Central memory CD4-positive, alpha-beta T cell (primary cell): ENCODE results near the gene RFX4.
"Not testable (repeated sequence)": the region's sequence is repeated elsewhere in the genome, so short reads cannot be mapped to it uniquely, and the experiment has no call there.

ENCODE experiments used
- DNase-seq: peaks from one replicate; pipeline ENCODE4 v3.0.0; 2022

The RFX4 gene

GRCh38 chr12:106647793-106648514, 65.2 kb downstream of the RFX4 start:
- no peak for DNase-seq

GRCh38 chr12:106648736-106649135, 65.9 kb downstream of the RFX4 start:
- no peak for DNase-seq

GRCh38 chr12:106651552-106651951, 68.7 kb downstream of the RFX4 start:
- DNase-seq: no peak

GRCh38 chr12:106652510-106653015, 69.8 kb downstream of the RFX4 start:
- no peak for DNase-seq

GRCh38 chr12:106655577-106655976, 72.8 kb downstream of the RFX4 start:
- DNase-seq: no peak

GRCh38 chr12:106657488-106657887, 74.7 kb downstream of the RFX4 start:
- no peak for DNase-seq

- DNase-seq: no peak
Measured at GRCh38 chr12:106663385-106663784, 80.6 kb downstream of the RFX4 start.

GRCh38 chr12:106669216-106669615, 86.4 kb downstream of the RFX4 start:
- no peak for DNase-seq

- DNase-seq: no peak
Measured at GRCh38 chr12:106670131-106670530, 87.3 kb downstream of the RFX4 start.

- DNase-seq: no peak
Measured at GRCh38 chr12:106671840-106672239, 89.0 kb downstream of the RFX4 start.

GRCh38 chr12:106672314-106673025, 89.7 kb downstream of the RFX4 start:
- DNase-seq: no peak

GRCh38 chr12:106673141-106673540, 90.3 kb downstream of the RFX4 start:
- DNase-seq: no peak

- DNase-seq: no peak
Measured at GRCh38 chr12:106675651-106676435, 93.0 kb downstream of the RFX4 start.

GRCh38 chr12:106679574-106679973, 96.8 kb downstream of the RFX4 start:
- DNase-seq: no peak

- no peak for DNase-seq
Measured at GRCh38 chr12:106680280-106680679, 97.5 kb downstream of the RFX4 start.

- DNase-seq: no peak
Measured at GRCh38 chr12:106681210-106681609, 98.4 kb downstream of the RFX4 start.

- no peak for DNase-seq
Measured at GRCh38 chr12:106682594-106683234, 99.9 kb downstream of the RFX4 start.

- DNase-seq: no peak
Measured at GRCh38 chr12:106684497-106684896, 101.7 kb downstream of the RFX4 start.

GRCh38 chr12:106685381-106685780, 102.6 kb downstream of the RFX4 start:
- DNase-seq: no peak

GRCh38 chr12:106687672-106688071, 104.9 kb downstream of the RFX4 start:
- no peak for DNase-seq

- no peak for DNase-seq
Measured at GRCh38 chr12:106690569-106691305, 107.9 kb downstream of the RFX4 start.

- DNase-seq: not testable (repeated sequence)
Measured at GRCh38 chr12:106692033-106692432, 109.2 kb downstream of the RFX4 start.
